Stimulated activated CD8-positive, alpha-beta memory T cell treated with anti-CD3 and anti-CD28 coated beads, Interleukin-7, amount 100 ng/mL, for 48 hours (primary cell): ENCODE results near the gene CCDC92B.

Experiments used
- DNase-seq, 2 donors: peaks; one replicate each; pipeline ENCODE4 v3.0.0-alpha.2; 2020; ENCODE audit warnings: low read depth in 1 of 2; ENCODE audit errors: extremely low read depth in 1 of 2

Gene CCDC92B

DNA sequence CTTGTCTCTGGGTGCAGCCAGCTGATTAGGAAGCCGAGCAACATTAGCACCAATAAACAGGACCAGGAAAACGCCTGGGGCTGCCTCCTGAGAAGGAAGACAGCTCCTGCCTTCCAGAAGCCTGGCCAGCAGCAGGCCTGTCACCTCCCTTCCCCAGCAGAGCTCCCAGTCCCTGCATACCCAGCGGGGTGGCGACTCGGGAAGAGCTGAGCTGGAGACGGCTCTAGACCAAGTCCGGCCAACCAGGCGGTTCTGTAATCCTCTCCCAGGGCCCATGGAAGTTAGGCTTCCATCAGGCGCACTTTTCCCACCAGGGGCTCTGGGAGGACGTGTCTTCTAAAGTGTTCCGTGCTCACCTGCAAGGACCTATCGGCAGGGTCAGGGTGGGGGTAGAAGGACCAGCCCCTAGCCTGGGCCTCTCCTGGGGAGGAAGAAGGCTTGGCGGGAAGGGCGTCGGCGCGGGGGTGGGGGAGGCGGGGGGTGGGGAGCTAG, 25.9 kb downstream of the CCDC92B start:
- DNase-seq, result no peak

DNA sequence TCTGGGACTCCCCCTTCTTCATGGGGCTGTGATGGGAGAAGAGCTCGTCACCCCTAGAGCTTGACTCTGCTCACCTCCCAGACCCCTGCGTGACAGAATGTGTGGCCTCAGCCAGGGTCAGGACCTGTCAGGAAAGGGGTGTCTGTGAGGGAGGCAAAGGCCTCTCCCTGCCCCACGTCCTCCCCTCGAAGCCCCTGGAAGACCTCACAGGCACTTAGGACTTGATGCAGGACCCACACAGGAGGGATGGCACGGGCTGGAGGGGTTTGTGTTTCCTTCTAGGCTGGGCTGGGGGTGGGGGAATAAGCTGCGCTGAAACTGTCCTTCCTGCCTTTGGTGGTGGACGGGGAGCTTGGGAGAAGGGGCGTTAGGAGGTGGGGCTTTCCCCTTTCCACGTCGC, 26.8 kb downstream of the CCDC92B start:
- DNase-seq, result no peak

DNA sequence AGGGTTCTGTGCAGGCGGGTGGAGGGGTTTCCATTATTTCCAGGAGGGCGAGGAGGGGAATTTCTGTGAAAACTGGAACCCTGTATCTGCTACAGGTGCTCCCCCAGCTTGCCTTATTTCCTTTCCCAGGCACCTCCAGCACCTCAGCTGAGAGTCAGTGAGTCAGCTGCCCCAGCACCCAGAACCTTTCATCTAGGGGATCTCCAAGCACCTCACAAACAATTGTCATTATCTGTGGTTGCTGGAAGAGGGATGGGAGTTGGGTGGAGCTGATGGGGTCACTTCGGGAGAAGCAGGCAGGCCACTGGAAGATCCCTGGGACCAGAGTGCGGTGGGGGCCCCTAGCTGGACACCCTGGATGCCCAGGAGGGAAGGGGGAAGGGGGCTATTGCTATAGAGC, 27.8 kb downstream of the CCDC92B start:
- DNase-seq, result no peak

DNA sequence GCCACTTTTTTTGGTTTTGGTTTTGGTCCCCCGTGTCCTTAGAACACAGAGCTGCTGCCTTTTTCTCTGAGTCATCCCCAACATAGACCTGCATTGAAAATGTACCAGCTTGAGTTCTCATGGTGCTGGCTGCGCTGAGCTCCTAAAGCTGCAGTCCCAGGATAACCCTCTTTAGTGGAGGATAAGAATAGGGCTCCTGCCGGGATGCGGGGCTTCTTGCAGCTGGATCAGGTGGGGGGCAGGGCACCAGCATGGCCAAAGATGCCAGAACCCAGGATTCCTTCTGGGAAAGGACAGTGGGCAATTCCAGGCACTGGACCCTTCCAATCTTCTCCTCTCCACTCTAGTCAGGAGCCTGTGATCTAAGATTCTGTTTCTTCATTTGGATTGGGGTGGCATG, 29.6 kb downstream of the CCDC92B start:
- no peak for DNase-seq

DNA sequence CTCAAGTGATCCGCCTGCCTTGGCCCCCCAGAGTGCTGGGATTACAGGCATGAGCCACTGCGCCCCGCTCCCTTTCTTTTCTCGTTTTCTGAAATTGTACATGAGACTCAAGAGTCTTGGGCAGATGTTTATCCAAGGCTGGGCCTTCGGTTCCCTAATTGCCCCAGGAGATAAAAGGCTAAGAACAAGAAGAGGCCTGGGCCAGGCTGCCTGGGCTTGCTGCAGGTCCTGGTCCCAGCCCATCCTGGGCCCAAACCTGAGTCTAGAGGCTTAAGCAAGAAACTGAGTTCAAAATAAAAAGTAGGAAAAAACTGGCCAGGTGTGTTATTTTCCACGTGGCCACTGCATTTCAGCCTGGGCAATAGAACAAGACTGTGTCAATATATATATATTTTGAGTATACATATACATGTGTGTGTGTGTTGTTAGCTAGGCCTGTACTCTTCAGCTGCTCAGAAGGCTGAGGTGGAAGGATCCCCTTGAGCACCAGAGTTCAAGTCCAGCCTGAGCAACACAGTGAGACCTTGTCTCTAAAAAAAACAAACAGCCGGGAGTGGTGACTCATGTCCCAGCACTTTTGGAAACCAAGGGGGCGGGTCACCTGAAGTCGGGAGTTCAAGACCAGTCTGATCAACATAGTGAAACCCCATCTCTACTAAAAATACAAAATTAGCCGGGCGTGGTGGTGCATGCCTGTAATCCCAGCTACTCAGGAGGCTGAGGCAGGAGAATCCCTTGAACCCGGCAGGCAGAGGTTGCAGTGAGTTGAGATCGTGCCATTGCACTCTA, 31.1 kb downstream of the CCDC92B start:
- no peak for DNase-seq

DNA sequence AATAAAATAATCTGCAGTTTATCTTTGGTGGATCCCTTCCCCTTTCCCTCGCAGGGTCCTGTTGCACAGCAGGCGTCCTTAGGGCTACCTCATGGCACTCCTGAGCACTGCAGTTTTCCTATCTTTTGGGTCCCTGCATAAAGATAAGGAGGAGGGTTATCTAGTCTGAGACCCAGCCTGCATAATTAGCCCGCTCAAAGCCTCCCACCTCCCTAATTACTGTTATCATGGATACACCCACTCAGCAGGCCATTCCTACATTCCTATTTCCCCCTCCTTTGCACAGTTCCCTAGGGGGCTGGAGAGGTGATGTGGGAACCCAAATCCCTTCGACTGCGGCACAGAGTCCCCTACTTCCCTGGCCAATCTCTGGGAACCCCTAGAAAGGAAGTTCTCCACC, 32.8 kb downstream of the CCDC92B start:
- DNase-seq, result no peak

DNA sequence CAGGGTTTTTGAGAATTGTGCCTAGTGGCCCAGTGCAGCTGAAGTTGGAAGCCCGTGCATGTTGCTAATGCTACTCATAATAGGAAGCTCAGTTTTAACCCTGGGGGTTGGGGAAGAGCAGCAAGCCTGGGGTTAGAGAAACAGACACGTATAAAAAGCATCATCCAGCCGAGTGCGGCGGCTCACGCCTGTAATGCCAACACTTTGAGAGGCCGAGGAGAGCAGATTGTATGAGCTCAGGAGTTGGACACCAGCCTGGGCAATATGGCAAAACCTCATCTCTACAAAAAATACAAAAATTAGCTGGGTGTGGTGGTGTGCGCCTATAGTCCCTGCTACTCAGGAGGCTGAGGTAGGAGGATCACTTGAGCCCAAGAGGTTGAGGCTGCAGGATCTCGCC, 35.6 kb downstream of the CCDC92B start:
- DNase-seq, result no peak

DNA sequence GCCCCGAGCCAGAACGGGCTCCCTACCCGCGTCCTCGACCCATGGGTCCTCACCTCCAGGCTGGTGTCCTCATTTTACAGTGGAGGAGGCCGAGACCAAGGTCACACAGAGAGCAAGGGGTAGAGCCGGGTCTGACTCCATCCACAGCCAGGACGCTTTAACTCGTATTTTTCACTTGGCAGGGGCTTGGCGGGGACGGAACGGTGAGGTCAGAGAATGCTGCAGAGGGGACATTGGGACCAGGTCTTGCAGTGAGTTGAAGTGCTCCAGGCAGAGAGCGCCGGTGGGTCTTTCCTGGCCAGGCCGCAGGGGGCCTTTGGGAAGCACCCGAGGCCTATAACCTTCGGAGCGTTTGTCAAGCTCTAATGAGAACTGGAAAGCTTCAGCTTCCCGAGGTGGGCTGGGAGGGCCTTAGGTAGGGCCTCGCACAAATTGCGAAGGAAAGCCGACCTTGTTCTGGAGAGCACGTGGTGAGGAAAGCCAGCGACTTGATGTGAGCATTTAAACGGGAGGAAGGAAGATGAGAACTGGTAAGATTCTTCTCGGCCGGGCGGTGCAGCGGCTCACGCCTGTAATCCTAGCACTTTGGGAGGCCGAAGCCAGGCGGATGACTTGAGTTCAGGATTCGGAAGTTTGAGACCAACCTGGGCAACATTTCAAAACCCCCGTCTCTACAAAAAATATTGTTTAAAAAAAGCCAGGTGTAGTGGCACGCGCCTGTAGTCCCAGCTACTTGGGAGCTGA, 37.0 kb downstream of the CCDC92B start:
- no peak for DNase-seq

DNA sequence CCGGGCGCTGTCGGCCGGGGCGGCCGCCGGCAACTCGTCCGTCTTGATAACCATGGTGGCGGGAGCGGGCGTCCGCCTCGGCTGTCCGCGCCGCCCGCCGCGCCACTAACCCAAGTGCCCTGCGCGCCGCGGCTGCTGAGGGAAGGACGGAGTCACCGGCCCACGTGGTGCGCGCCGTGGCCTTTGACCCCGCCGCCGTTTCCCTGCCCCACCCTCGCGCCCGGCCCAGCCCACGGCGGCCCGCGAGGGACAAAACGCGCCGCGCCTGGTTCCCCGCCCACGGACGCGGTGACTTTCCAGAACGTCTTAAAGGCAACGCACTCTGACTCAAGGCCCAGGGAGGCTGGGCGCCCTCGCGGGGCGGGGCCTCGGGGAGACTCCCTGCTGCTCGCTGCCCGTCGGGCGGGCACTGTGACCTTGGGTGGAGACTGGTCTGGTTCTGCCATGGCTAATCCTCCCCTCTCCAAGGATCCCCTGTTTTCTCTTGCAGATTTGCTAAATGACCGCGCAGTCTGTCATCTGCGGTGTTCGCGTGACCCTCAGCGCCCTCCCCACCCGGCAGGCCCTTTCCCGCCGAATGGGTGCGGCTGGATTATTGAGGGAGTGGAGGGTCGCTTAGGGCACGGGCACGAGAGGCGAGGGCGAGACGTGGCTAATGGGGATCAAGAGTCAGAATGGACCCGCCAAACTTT, 37.7 kb downstream of the CCDC92B start, which contains the start of gene CLUH:
CLUH (minus strand) TSS at position 157 of the 692 bp plus-strand sequence; CDS start at position 54, 103 bp downstream.
- DNase-seq, result peak; percentile 94

DNA sequence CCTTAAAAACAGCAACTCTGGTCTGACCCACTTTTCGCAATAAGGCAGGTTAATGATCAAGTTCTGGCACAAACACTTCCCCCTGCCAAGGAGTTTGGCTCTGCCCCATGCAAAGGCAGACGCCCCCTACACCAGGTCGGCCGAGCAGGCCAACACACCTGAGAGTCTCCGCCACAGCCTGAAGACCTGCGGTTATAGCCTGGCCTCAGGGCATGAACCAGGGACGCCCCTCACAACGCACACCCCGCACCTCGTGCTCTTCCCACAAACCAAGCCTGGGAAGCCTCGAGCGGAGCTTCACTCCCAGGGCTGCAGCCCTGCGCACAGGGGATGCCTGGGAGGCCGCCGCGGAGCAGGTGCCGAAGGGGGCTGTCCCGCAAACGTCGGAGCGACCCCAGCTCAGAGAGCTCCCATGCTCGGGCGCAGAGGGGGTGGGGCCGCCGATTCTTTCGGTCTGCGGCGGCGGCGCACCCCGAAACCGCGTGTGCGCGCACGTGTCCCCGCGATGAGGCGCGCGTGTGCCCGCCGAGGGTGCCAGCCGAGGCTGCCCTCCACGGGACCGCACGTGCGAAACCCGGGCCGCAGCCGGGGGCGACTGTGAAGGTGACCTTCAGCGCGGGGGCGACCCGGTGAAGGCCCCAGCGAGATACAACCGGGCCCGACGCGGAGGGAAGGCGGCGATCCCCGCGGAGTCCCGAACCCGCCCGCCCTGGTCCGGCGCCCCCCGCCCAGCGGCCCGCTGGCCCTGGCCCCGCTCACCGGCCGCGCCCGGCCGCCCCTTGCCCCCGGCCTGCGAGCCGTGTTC, 38.4 kb downstream of the CCDC92B start:
- DNase-seq, result no peak

DNA sequence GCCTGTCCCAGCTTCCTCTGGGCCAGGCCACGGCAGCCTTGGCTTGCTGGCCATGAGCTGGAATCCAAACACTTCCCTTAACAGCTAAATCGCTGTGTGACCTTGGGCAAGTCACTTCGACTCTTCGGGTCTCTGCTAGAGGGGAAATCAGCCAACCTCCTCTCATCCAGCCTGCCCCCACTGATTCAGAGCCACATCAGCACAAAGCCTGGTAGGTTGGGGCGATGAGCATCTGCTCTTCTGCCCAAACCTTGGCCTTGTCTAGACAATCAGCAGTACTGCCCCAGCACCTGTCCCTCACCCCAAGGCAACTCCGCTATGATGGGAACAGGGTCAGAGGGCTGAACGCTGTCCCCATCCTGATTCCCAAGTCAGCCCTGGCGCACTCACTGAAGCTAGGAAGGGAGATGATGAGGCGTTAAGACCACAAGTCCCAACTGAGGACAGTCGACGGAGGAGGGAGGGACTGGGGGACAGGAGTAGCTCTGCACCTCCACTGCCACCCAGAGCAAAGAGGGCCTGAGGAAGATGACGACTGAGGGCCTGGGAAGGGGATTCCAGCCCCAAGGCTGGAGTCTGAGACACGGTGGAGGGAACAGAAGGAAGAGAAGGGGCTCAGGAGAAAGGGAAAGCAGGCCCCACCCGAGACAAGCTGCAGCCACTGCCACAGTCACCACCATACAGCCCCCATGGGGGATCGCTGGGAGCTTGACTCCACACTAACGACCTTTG, 39.2 kb downstream of the CCDC92B start:
- DNase-seq, result no peak

DNA sequence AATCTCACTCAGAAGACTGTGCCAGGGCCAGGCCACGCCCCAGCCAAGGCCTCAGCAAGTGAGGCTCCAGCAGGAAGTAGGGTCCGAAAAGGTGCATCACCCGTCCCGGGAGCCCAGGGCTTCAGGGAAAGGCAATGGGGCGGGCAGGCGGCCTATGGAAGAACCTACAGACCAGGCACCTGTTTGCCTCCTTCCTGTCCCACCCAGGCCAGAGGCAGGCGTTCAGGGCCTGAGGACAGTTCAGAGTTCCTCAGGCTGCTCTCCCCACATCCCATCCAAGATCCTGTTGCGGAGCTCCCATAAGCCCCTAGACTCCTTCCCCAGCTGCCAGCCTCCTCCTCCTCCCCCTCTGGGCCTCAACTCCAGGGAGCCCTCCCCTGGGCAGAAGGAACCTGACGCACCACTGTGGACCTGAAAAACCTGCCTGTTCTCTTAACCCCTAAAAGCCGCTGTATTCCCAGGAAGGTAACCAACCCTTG, 40.2 kb downstream of the CCDC92B start:
- no peak for DNase-seq

DNA sequence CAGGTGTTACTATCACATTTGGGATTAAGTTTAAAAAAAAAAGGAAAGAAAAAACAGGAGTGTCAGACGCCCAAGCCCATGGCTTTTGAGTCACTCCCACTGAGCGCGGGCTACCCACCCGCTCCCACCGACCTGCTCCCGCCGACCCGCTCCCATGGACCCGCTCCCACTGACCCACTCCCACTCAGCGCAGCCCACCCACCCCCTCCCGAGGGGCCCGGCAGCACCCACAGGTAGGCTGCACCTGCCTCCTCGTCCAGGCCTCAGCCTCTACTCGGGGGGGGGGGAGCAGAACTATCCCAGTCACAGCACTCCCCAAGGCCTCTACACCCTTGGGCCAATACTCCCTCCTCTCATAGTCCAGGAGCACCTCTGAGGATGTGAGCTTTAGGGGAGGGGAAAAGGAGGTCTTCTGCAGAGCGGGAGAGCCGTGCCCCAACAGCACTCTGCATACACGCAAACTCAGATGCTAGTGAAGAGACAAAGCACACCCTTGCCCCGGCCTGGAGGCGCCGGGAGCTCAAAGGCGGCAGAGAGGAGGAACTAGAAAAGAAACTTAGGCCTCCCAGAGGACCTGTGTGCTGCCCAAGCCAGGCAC, 40.8 kb downstream of the CCDC92B start:
- DNase-seq, result no peak

DNA sequence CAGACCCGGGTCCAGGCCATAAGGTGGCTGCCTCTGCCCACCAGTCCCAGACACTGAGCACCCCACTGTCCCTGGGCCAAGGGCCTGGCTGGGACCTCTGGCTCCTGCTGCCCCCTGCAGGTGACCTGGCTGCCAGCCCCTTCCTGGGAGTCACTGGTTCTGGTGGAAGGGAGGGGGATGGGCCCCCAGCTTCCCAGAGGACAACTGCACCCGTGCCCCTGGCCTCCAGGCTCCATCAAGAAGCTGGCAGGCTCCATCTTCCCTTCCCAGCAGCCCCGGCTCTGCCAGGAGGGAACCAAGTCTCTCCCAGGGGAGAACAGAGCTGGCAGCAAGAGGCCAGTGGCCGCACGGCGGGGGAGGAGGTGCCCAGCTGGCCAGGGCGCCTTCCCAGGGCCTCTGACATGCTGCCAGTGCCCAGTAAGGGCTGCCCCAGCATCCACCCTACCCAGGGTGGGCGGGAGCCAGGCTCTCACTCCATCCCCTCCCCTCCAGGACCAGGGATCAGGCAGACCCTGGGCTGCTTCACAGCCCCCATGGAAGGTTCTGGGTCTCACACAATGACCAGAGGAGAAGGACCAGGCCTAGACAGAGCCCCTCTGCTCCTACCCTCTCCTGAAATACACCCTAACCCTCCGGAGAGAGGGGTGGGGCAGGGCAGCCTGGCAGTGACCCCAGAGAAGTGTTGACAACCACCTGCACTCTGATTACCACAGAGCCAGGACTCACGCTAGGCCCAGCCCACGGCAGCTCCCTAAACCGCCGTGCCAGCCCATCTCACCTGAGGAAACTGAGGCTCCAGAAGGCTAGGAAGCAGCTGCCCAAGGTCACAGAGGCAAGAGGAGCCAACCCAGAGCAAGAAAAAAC, 41.5 kb downstream of the CCDC92B start:
- DNase-seq, result no peak

DNA sequence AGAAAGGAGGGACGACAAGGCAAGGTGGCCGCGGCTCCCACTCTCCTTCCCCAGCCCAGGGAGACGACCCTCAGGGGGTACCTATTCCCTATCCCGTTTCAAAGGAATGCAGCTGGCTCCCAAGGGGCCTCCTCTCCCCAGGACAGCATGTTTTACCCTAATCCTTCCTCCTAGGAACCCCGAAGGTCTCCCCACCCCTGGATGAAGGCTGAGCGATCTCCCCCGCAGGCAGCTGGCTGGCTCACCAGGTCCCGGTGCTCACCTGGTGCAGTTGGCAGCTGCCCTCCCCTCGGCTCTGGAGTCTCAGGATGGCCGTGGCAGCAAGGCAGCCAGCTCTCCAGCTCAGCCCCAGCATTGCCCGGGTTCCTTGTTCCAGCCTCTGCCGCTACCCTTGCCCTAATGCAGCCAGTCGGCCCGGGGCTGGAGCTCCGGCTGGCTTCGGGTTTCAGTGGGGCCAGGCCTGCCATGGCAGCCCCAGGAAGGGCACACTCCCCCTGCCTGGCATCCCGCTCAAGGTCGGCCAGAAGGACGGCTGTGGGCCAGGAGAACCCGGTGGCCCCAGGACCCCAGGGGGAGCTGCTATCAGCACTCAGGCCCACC, 42.4 kb downstream of the CCDC92B start:
- no peak for DNase-seq

DNA sequence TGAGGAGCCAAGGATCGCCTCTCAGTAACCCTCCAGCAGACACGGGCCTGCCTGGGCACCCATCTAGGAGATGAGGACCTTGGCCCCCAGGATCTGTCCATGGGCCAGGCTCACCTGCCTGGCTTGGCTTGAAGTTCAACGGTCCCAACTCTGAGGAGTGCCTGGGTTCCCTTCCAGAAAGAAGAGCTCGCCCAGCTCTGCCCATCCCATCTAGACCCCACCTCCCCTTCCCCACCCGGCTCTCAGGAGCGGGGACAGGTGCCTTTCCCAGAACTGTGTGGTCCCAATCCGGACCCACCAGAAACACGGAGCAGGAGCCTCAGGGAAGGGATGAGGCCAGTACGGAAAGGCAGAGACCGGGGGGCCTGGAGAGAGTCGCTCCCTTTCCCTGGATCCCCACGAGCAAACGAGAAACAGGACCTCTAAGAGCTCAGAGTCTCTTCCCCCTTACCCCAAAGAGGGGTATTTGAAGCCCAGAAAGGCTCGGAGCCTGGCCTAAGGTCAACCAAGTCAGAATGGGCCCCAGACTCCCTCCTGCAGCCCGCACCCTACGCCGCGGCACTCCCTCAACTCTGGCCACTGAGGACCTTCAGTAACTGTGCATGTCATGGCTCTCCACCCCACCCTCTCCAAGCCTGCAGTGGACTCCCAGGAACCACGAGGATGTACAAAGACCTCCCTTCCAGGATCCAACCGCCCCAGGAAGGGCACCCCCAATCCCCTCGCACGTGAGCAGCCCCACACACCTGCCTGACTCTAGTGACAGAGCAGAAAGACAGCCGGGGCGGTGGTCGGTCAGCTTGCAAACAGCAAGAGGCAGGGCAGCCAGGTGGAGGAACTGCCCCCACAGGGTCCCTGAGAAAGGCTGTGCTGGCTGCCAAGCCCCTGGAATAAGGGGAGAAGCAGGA, 43.3 kb downstream of the CCDC92B start:
- no peak for DNase-seq

DNA sequence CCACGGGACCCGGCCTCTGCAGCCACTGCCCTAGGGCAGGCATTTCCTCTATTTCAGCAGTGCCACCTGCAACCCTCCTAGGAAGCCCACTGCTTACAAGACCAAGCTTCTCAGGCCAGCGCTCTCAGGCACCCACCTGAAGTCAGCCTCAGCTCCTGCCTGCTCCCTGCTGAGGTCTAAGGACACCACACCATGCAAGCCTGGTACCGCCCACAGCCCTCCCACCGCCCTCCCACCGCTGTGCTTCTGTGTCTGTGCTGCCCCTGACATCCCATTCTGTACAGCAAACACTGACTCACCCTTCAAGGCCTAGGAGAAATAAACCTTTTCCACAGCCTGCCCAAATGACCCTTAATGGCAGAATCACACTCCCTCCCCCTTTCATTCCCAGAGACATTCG, 44.2 kb downstream of the CCDC92B start:
- DNase-seq, result no peak
